Activated naive CD4-positive, alpha-beta T cell treated with anti-CD3 and anti-CD28 coated beads, Interleukin-2, amount 50 U/mL, for 24 hours (primary cell): Measurements from ENCODE around the gene XYLT2.
"Not testable (repeated sequence)": the region's sequence is repeated elsewhere in the genome, so short reads cannot be mapped to it uniquely, and the experiment has no call there.

Source experiments
- H3K27ac Mint-ChIP-seq: one replicate; pipeline ENCODE4 v1.8.0; 2021; ENCODE audit warnings: mild to moderate bottlenecking, mixed read lengths
- H3K27me3 Mint-ChIP-seq: one replicate; pipeline ENCODE4 v1.8.0; 2021; ENCODE audit warnings: mixed read lengths
- H3K36me3 Mint-ChIP-seq: one replicate; pipeline ENCODE4 v1.8.0; 2021; ENCODE audit warnings: mixed read lengths
- H3K4me1 Mint-ChIP-seq: one replicate; pipeline ENCODE4 v1.8.0; 2021; ENCODE audit warnings: mixed read lengths
- H3K4me3 Mint-ChIP-seq: one replicate; pipeline ENCODE4 v1.8.0; 2021; ENCODE audit warnings: mild to moderate bottlenecking, mixed read lengths
- H3K9me3 Mint-ChIP-seq: one replicate; pipeline ENCODE4 v1.8.0; 2021; ENCODE audit warnings: mixed read lengths

The XYLT2 gene

DNA sequence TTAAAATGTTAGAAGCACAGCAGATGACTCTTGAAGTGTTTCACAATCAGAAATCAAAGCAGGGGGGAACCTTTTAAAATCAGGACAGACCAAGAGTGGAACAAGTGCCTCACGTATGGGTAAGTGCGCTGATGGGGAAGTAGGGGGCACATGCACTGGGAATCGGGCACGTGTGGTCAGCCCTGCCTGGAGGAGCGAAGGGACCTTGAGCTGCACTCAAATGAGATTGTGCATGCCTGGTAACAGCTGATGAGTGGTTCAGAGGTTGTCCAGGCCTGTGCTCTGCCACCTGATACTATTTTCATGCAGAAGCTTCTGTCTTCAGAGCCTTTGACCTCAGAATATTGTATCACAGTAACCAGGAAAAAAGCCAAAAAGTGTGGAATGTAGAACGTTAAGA, 13.7 kb upstream of the XYLT2 start:
- Mint-ChIP-seq H3K36me3 (no peaks in the 10 kb centered on the region), H3K4me1 (peaks cover 10% of the 10 kb centered on the region), H3K27me3 (no peaks in the 10 kb centered on the region), H3K9me3 (no peaks in the 10 kb centered on the region), H3K4me3 (no peak overlapping the region), H3K27ac (no peak overlapping the region)

DNA sequence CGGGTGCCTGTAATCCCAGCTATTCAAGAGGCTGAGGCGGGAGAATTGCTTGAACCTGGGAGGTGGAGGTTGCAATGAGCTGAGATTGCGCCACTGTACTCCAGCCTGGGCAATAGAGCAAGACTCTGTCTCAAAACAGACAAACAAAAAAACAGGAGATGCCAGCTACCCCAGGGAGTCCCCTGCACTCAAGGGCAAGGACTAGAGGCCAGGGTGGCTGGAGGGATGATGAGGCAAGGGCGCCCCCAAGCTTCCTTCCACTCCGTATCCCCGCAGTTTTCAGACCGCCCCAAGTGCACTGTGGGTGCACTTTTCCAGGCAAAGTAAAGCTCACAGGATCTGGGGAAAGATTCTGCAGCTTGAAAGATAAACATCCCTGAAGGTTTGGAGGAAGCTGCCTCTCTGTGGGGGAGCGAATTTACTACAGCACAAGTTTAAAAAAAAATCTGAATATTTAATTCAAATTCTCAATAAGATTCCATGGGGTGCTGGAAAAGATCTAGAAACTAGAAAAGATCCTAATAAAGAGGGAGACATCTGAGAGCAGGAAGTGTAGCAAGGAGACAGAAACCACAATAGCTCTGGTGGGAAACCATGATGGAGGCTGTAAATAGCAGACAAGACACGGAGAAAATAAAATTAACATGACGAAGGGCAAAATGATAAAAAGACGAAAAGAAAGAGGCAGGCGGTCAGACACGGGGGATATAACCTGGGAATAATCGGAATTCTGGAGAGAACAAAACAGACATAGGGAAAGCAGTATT, 12.5 kb upstream of the XYLT2 start:
- H3K27ac Mint-ChIP-seq, H3K36me3 Mint-ChIP-seq, H3K4me1 Mint-ChIP-seq, H3K9me3 Mint-ChIP-seq, H3K27me3 Mint-ChIP-seq: not testable (repeated sequence)
- H3K4me3 Mint-ChIP-seq = peak overlapping the region; percentile 70

GRCh38 chr17:50337956-50338355, 8.0 kb upstream of the XYLT2 start:
- Mint-ChIP-seq H3K27ac (no peak overlapping the region), H3K36me3 (peaks cover 5% of the 10 kb centered on the region), H3K27me3 (no peaks in the 10 kb centered on the region), H3K9me3 (no peaks in the 10 kb centered on the region), H3K4me3 (no peak overlapping the region), H3K4me1 (peaks cover 10% of the 10 kb centered on the region)

DNA sequence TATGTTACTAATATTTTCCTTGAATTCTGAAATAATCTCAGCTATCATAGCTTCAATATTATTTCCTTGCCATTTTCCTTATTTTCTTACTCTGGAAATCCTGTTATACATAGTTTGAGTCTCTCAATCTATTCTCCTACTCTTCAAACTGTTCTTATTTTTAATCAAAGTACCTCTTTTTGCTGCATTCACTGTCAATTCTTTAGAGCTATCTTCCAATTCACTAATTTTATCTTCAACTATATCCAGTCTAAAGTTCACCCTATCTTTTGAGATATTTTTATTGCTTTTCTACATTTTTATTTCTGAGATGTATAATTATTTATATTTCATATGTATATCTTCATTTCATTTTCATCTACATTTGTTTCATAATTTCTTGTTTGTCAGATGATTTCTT, 7.3 kb upstream of the XYLT2 start:
- peaks cover 5% of the 10 kb centered on the region for H3K36me3 Mint-ChIP-seq
- no peak overlapping the region for H3K4me3 Mint-ChIP-seq
- H3K9me3 Mint-ChIP-seq = no peaks in the 10 kb centered on the region
- H3K27me3 Mint-ChIP-seq = no peaks in the 10 kb centered on the region
- no peak overlapping the region for H3K27ac Mint-ChIP-seq
- H3K4me1 Mint-ChIP-seq = peaks cover 6% of the 10 kb centered on the region

DNA sequence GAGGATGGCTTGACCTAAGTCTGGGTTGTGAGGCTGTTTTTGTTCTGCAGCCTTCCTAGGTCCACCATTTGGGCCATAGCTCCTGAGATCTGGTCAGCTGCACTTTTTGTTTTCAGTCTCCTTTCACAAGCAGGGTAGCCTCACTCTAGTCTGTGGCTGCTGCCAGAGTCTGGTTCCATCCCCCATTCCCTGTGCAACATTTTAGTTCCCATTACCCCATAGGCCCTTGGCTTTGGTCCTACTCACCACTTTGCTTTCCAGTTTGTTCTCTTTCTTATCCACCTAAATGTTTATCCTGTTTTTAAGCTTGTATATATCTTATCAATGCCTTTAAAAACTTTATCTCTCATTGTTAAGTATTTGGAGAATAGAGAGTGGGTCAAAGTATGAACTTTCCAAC, 6.5 kb upstream of the XYLT2 start:
- Mint-ChIP-seq H3K36me3 (peaks cover 5% of the 10 kb centered on the region), H3K27me3 (no peaks in the 10 kb centered on the region)

DNA sequence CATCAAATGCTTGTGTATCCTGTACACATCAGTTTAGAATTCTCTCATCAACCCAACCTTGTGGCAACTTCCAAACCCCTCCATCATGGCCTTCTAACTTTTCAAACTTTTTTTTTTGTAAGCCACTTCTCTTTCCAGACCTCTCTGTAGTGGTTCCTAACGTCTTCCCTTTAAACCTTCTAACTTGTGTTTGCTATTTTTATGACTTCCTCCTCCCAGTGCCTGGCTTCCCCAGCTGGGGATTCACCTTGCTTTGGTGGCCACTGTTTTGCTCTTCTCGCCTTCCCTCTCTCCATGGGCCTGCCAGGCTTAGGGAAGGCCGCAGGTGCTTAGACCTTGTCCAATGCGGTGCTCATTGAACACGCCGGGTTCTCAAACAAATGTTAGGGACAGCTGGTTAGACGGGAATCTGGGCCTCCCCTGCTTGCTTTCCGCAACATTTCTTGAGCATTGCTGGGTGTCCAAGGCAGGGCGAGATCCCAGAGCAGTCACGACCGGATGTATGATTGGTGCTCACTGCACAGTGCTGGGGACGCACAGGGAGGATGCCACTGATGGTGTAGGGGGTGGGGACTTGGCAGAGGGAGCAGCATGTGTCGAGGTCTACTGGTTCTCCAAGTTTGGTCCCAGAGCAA, 1.1 kb upstream of the XYLT2 start:
- Mint-ChIP-seq H3K4me1 (peaks cover 37% of the 10 kb centered on the region), H3K36me3 (no peaks in the 10 kb centered on the region), H3K27me3 (no peaks in the 10 kb centered on the region), H3K4me3 (peak overlapping the region; percentile 75), H3K9me3 (no peaks in the 10 kb centered on the region), H3K27ac (peak overlapping the region; percentile 76)

More for the DNA sequence above, 6.5 kb upstream of the XYLT2 start:
- Mint-ChIP-seq H3K9me3 (no peaks in the 10 kb centered on the region), H3K4me3 (no peak overlapping the region), H3K27ac (no peak overlapping the region), H3K4me1 (peaks cover 2% of the 10 kb centered on the region)

DNA sequence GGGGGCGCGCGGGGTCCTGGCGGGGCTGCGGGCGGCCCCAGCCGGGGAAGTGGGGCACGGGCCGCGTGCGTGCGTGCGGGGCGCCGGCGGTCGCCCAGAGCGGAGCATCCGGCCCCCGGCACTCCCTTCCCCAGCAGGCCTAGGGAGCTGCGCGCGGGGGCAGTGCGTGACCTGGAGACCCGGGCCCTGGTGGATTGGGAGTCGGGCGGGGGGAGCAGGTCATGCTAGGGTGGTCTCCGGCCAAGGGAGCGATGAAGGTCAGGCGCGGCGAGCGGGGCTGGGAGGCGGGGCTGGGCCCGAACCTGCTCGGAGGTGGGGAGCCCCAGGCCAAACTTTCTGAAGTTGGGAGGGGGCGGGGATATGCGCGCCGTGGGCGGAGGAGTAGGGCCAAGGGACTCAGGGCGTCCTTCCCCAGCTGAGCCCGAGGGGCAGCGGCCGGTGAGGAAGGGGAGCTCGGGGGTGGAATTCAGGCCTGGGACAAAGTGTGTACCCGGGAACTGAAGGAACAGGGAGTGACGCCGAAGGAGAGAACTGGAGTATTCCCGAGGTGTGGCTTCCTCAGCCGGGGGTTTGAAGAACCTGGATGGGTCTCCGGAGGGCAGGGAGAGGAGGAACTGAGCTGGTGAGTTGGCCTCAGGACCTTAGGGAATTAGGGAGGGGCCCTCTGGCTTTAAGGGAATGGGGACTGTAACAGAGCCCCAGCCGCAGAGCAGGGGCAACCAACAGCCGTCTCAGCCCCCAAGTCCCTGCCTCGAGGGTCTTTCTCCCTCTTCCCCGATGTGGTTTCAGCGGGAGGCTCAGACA, 589 bp downstream of the XYLT2 start:
- Mint-ChIP-seq H3K36me3 (no peaks in the 10 kb centered on the region), H3K9me3 (no peaks in the 10 kb centered on the region), H3K4me1 (peaks cover 46% of the 10 kb centered on the region), H3K27ac (peak overlapping the region; percentile 74), H3K4me3 (peak overlapping the region; percentile 89), H3K27me3 (no peaks in the 10 kb centered on the region)

GRCh38 chr17:50347117-50347893, 1.4 kb downstream of the XYLT2 start:
- H3K4me1 Mint-ChIP-seq = peaks cover 50% of the 10 kb centered on the region
- no peaks in the 10 kb centered on the region for H3K27me3 Mint-ChIP-seq
- H3K27ac Mint-ChIP-seq = peak overlapping the region; percentile 90
- H3K9me3 Mint-ChIP-seq = no peaks in the 10 kb centered on the region
- peak overlapping the region; percentile 89 for H3K4me3 Mint-ChIP-seq
- H3K36me3 Mint-ChIP-seq = peaks cover 3% of the 10 kb centered on the region

DNA sequence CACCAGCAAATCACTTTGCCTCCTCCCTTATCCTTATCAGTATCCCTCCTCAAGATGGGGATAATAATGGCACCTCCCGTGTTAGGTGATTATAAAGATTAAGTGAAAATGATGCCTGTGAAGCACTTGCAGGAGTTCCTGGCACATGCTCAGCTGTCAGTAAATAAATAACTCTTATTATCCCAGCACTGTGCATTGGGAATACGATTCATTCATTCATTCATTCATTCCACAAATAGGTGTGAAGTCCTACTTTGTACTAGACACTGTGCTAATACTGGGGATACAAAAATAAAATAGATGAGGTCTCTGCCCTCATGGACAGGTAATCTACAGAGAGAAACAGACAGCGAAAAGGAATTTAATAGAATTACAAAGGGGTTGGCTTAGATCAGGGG, 2.0 kb downstream of the XYLT2 start:
- H3K9me3 Mint-ChIP-seq = no peaks in the 10 kb centered on the region
- peak overlapping the region; percentile 89 for H3K4me3 Mint-ChIP-seq
- H3K4me1 Mint-ChIP-seq = peaks cover 50% of the 10 kb centered on the region
- no peaks in the 10 kb centered on the region for H3K27me3 Mint-ChIP-seq
- peaks cover 3% of the 10 kb centered on the region for H3K36me3 Mint-ChIP-seq
- peak overlapping the region; percentile 90 for H3K27ac Mint-ChIP-seq

DNA sequence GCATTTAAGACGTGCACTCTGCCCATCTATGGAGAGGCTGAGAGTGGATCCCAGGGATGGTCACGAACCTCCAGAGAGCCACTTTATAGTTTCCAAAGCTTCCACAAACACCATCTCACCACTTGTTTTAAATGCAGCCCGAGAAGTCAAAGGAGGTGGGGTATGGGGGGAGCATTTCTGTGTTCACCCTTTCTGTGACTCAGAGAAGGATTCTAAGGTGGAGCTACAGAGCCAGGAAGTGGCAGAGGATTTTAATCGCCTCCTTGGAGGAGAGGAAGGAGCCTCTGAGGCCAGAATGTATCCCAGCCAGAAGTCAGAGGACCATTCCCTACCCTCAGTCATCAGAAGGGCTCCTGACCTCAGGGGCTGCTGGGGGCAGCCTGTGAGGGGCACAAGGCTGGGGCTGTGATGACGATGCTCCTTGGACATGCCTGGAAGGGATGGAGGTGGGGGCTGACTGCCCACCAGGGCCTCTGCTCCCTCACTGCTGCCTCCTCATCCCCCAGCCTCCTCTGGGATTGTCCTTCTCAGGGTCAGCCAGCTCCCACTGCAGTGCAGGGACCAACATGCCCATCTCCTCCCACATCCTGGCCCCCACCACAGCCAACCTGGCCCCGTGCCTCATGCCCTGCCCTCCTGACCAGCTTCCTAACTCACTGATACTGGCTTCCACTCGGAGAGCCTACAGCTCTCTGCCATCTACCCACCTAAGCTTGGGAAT, 2.8 kb downstream of the XYLT2 start:
- H3K27ac Mint-ChIP-seq = peak overlapping the region; percentile 90
- no peaks in the 10 kb centered on the region for H3K27me3 Mint-ChIP-seq
- no peaks in the 10 kb centered on the region for H3K9me3 Mint-ChIP-seq
- H3K4me1 Mint-ChIP-seq = peaks cover 50% of the 10 kb centered on the region
- H3K4me3 Mint-ChIP-seq = peak overlapping the region; percentile 66
- H3K36me3 Mint-ChIP-seq = peaks cover 3% of the 10 kb centered on the region

DNA sequence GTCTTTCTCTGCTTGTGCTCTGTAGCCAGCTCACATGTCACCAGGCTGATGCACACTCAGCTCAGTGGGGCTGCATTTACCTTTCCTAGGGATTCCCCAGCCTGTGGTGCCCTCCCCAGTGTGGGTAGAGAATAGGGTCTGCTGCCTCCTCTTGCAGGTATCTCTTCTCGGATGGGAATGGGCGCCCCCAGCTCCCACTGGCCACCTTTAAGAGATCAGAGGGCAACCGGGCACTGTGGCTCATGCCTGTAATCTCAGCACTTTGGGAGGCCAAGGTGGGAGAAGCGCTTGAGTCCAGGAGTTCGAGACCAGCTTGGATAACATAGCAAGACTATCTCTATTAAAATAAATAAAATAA, 3.3 kb downstream of the XYLT2 start:
- no peaks in the 10 kb centered on the region for H3K9me3 Mint-ChIP-seq
- peaks cover 50% of the 10 kb centered on the region for H3K4me1 Mint-ChIP-seq
- no peaks in the 10 kb centered on the region for H3K27me3 Mint-ChIP-seq
- peaks cover 3% of the 10 kb centered on the region for H3K36me3 Mint-ChIP-seq
- peak overlapping the region; percentile 41 for H3K27ac Mint-ChIP-seq
- H3K4me3 Mint-ChIP-seq = peak overlapping the region; percentile 66

DNA sequence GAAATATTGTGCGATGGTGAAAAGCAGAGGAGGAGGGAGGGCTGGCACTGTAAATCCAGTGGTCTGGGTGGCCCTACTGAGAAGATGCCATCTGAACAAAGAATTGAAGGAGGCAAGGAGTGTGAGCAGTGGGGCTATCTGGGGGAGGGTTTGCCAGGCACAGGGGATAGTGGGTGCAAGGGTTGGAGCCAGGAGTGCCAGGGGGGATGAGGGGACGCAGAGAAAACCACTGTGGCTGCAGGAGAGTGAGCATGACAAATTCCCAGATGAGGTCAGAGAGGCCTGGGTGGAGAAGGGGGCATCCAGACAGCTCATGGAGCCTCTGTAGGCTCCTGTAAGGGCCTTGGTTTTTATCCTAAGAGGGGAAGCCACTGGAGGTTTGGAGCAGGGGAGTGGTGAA, 4.8 kb downstream of the XYLT2 start:
- no peak overlapping the region for H3K4me3 Mint-ChIP-seq
- H3K27ac Mint-ChIP-seq = peak overlapping the region; percentile 7
- peaks cover 39% of the 10 kb centered on the region for H3K4me1 Mint-ChIP-seq
- peaks cover 3% of the 10 kb centered on the region for H3K36me3 Mint-ChIP-seq
- no peaks in the 10 kb centered on the region for H3K9me3 Mint-ChIP-seq
- H3K27me3 Mint-ChIP-seq = no peaks in the 10 kb centered on the region

DNA sequence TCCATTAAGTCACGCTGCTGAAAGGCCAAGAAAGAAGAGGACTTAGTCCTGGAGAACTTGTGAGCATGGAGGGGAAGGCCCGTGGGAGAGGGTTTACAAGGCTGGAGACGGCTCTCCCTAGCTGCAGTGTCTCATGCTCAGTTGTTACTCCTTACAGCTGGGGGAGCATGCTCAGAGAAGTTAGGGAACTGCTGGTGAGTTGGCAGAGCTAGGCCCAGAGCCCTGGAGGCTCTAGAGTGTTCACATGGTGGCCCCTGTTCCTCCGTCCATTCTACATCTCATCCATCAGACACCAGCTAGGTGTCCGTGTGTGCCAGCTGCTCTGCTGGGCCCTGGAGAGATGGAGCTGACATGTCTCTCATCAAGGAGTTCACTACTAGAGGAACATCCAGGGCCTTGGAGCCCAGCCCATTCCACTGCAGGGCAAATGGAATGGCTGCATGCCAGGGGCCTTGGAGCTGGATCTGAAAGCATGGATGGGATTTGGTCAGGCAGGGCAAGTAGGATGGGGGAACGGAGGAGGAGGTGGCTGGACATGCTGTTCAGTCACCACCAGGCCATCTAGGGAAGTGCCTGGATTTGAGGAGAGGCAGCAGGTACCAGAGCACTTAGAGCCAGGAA, 6.3 kb downstream of the XYLT2 start:
- Mint-ChIP-seq H3K36me3 (peaks cover 3% of the 10 kb centered on the region), H3K27me3 (no peaks in the 10 kb centered on the region), H3K4me3 (no peak overlapping the region), H3K4me1 (peaks cover 33% of the 10 kb centered on the region), H3K27ac (peak overlapping the region; percentile 47), H3K9me3 (no peaks in the 10 kb centered on the region)

GRCh38 chr17:50352693-50353599, 7.0 kb downstream of the XYLT2 start:
- H3K27ac Mint-ChIP-seq = no peak overlapping the region
- peaks cover 3% of the 10 kb centered on the region for H3K36me3 Mint-ChIP-seq
- H3K9me3 Mint-ChIP-seq = no peaks in the 10 kb centered on the region
- peaks cover 27% of the 10 kb centered on the region for H3K4me1 Mint-ChIP-seq
- no peaks in the 10 kb centered on the region for H3K27me3 Mint-ChIP-seq
- no peak overlapping the region for H3K4me3 Mint-ChIP-seq
